GM10248 (cell line): ENCODE measurements around the gene CCSER2.

Source experiments
- CTCF ChIA-PET: fragments of 300-600 bp; sonication (Branson Sonifier 250); formaldehyde crosslinking; extraction: SDS; loops from one replicate; lab custom pipeline; 2021; ENCODE audit warnings: antibody characterized with exemption; lab: Yijun Ruan, JAX
- POLR2A ChIA-PET: fragments of 350-650 bp; sonication (Branson Sonifier 250); formaldehyde crosslinking; extraction: SDS; loops from one replicate; lab custom pipeline; 2020; ENCODE audit warnings: antibody characterized with exemption; lab: Yijun Ruan, JAX
- DNase-seq: peaks from one replicate; pipeline ENCODE4 v3.0.0; 2012; ENCODE audit errors: extremely low spot score
- TF ChIP-seq, protein P1 (sequence below): IDR thresholded peaks from 2 replicates; pipeline ENCODE4 v1.5.1; 2012; ENCODE audit warnings: mild to moderate bottlenecking, low read depth; ENCODE audit errors: extremely low read depth, missing control alignments, control extremely low read depth

CCSER2 gene

DNA sequence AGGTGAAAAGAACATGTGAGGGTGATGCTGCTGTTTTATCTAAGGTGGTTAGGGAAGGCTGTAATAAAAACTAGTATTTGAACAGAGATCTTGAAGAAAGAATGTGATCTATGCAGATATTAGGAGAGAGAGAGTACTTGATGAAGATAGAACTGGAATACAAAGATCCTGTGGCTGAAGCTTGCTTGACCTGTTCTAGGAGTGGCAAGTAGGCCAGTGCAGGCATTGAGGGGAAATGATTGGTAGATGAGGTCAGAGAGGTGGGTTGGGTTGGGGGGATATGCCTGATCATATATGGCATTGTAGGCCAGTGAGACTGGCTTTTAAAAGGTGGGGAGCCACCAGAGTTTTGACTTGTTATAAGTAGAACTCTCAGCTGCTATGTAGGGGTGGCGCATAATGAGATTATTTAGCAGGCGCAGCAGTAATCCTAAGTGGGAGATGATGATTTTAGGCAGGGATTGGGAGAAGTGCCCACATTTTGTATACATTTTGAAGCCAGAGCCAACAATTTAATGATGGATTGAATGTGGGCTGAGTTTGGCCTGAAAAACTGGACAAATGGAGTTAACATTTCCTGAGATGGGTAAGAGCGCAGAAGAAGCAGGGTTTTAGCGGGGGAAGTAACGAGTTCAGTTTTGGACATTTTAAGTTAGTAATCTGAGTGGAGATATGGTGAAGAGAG lies 8.2 kb downstream of the CCSER2 start:
- no peak for DNase-seq
- CTCF ChIA-PET: interaction anchor here (0.9 to 3.1 kb wide), 7 partner anchors 8 to 204 kb away, joined by 3 to 26 read pairs (median 4); partner anchors contain the start of gene CCSER2
- TF ChIP-seq, protein P1, sequence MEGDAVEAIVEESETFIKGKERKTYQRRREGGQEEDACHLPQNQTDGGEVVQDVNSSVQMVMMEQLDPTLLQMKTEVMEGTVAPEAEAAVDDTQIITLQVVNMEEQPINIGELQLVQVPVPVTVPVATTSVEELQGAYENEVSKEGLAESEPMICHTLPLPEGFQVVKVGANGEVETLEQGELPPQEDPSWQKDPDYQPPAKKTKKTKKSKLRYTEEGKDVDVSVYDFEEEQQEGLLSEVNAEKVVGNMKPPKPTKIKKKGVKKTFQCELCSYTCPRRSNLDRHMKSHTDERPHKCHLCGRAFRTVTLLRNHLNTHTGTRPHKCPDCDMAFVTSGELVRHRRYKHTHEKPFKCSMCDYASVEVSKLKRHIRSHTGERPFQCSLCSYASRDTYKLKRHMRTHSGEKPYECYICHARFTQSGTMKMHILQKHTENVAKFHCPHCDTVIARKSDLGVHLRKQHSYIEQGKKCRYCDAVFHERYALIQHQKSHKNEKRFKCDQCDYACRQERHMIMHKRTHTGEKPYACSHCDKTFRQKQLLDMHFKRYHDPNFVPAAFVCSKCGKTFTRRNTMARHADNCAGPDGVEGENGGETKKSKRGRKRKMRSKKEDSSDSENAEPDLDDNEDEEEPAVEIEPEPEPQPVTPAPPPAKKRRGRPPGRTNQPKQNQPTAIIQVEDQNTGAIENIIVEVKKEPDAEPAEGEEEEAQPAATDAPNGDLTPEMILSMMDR: no peak
- POLR2A ChIA-PET: interaction anchor here (1.0 kb wide), 1 partner anchor 9 kb away, joined by 7 read pairs; no protein-coding TSS in a partner anchor

DNA sequence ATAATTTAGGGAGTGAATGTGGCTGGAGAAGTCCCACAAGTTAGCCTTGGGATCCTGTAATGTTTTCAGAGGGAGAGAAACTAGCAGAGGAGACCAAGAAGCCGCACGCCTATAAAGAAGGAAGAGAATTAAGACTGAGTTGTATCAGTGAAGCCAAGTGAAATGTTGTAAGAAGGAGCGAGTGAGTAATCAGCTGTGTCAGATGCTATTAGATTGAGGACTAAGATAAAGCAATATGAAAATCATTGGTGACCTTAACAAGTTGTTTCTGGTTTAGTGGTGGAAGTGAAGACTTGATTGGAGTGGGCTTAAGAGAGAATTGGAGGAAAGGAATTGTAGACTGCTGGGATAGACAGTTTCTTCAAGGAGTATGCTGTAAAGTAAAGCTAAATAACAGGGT lies 8.8 kb downstream of the CCSER2 start:
- no peak for DNase-seq
- CTCF ChIA-PET: interaction anchor here (0.7 to 3.1 kb wide), 6 partner anchors 9 to 200 kb away, joined by 3 to 9 read pairs (median 4); partner anchors contain the start of gene CCSER2
- POLR2A ChIA-PET: interaction anchor here (1.0 kb wide), 1 partner anchor 9 kb away, joined by 7 read pairs; no protein-coding TSS in a partner anchor

DNA sequence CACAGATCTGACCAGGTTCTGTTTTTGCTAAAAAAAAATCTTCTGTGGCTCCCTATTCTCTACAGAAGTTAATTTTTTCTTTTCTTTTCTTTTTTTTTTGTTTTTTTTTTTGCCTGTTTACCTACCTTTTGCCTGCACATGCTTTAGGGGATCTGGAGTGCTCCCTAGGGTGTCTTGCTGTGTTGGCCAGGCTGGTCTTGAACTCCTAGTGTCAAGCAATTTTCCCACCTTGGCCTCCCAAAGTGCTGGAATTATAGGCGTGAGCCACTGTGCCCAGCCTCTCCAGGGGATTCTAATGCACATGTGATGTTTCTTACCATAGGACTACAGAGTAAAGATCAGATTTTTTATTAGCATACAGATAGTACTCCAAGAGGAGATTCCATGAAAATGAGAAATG lies 10.6 kb downstream of the CCSER2 start:
- POLR2A ChIA-PET: no interaction called here
- no peak for DNase-seq
- TF ChIP-seq, protein P1: no peak
- CTCF ChIA-PET: no interaction called here

More for the DNA sequence above, 8.8 kb downstream of the CCSER2 start:
- TF ChIP-seq, protein P1: no peak

DNA sequence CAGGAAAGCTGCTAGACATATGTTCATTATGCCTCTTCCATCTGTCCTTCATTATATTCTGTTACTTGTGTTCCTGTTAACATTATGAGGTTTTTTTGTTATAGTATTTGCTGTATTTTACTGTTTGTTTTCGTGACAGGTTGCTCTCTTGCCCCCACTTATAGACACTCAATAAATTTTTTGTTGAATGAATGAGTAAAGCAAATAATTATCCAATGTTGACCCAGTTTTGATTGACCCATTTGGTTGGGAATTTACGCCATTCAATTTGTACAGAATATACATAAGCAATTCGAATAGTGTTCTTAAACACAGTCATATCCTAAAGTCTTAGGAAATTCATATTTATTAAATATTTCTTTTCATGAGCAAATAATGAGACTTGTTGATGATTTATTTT lies 11.8 kb downstream of the CCSER2 start:
- DNase-seq: no peak
- TF ChIP-seq, protein P1: no peak
- ChIA-PET CTCF (interaction anchor here (2.1 to 3.2 kb wide), 2 partner anchors 10 to 12 kb away, joined by 8 to 41 read pairs; no protein-coding TSS in a partner anchor), POLR2A (no interaction called here)

DNA sequence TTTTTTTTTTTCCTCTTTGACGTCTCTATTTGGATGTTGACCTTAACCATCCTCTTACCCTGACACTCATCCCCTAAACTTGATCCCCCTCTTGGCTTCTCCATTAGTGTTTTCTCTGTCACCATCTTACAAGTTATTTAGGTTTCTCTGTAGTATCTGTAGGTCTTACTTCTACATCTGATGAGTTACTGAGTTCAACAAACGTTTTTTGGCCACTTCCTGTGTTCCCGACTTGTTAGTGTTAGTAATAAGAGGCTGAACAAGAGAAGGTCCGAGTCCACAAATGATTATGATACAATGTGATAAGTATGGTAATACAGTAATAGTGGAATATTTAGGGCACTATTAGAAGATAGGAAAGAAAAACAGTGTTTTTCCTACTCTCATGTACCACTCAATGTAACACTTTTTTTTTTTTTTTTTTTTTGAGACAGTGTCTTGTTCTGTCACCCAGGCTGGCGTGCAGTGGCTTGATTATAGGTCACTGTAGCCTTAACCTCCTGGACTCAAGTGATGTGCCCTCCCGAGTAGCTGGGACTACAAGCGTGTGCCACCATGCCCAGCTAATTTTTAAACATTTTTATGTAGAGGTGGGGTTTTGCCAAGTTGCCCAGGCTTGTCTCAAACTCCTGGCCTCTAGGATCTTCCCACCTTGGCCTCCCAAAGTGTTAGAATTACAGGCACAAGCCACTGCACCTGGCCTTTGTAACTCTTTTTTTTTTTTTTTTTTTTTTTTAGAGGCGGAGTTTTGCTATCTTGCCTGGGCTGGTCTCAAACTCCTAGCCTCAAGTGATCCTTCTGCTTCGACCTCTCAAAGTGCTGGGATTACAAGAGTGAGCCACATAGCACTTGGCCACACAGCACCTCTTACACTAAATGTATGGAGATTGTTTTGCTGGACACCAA lies 12.5 kb downstream of the CCSER2 start:
- DNase-seq: no peak
- ChIA-PET POLR2A (no interaction called here), CTCF (interaction anchor here (0.9 to 3.2 kb wide), 5 partner anchors 11 to 196 kb away, joined by 3 to 41 read pairs (median 6); no protein-coding TSS in a partner anchor)
- TF ChIP-seq, protein P1: no peak

DNA sequence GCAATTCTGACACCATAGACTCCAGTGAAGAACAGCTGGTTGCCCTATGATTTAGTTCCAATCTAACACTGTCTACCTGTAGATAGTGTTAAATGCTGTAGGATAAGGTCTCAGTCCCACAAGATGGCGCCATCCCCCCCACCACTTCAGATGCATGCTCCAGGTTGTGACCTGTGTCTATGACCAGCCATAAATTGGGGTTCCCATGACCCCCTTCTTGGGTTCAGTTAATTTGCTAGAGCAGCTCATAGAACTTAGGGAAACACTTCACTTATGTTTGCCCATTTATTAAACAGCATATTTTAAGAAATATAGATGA lies 13.1 kb downstream of the CCSER2 start:
- POLR2A ChIA-PET: no interaction called here
- CTCF ChIA-PET: interaction anchor here (0.8 to 3.2 kb wide), 6 partner anchors 11 to 196 kb away, joined by 3 to 41 read pairs (median 5); no protein-coding TSS in a partner anchor
- TF ChIP-seq, protein P1: no peak
- no peak for DNase-seq
